ENCODE data around the gene MRPL42.
"Not testable (repeated sequence)": the region's sequence is repeated elsewhere in the genome, so short reads cannot be mapped to it uniquely, and the experiment has no call there.

MRPL42 gene

DNA sequence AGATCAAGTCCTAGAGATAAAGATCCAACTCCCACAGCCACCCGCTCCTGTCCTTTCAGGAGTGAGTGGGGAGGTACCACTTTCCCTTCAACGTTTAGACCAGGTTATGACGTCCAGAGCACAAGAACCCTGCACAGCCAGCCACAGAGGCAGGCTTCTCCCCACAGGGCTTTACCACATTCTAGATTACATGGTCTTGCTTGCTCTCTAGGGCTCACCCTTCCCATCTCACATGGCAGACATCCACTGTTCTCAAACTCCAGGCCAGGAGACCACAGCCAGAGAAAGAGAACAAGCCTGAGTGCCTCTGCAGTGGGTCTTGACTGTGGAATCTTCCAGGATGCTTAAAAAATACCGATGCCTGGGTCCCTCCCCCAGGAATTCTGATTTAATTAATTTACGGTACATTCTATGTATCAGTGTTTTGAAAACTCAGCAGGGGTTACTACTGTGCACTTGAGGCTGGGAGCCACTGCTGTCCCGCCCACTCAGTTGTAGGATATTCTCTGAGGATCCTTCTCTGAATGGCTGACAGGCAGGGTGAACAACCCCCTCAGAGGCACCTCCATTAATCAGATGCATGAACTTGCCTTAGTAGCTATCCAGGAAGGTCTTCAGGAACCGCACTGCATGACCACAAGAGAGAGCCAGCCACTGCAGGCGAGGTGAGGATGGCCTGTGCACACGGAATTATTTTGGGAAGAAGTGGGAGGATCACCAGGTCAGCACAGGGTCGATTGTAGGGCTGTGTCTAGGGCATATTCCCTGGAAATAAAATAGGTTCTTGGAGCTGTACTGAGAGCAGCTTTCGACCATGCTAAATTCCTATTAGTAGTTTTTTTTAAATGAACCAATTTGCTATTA is 83.7 kb downstream of the MRPL42 start:
- DNase-seq: no peak

DNA sequence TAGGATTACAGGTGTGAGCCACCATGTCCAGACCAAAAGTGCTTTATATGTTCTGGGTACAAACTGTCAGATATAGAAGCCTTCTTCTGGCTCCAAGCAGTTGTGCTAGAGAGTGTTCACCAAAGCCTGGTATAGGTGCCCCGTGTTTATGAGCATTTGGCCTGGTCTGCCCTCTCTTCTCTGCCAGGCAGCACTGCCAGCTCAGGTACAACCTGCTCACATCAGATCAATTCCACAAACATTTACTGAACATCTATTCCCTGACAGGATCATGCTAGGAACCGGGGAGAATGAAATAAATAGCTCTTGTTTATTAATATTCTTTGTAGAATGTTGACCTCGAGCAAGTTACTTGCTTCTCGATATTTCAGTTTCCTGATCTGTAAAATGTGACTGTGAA is 85.1 kb downstream of the MRPL42 start:
- DNase-seq: no peak

DNA sequence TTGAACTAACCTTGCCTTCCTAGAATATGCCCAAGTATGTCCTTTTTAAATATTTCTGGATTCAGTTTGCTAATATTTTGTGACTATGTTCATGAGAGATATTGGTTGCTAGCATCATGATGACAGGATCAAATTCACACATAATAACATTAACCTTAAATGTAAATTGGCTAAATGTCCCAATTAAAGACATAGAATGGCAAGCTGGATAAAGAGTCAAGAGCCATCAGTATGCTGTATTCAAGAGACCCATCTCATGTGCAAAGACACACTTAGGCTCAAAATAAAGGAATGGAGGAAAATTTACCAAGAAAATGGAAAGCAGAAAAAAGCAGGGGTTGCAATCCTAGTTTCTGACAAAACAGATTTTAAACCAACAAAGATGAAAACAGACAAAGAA is 90.6 kb downstream of the MRPL42 start:
- not testable (repeated sequence) for DNase-seq

DNA sequence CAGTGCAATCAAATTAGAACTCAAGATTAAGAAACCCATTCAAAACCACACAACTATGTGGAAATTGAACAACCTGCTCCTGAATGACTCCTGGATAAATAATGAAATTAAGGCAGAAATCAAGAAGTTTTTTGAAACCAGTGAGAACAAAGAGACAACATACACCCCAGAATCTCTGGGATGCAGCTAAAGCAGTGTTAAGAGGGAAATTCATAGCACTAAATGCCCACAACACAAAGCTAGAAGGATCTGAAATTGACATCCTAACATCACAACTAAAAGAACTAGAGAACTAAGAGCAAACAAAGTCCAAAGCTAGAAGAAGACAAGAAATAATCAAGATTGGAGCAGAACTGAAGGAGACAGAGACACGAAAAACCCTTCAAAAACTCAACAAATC is 91.4 kb downstream of the MRPL42 start:
- DNase-seq: not testable (repeated sequence)

DNA sequence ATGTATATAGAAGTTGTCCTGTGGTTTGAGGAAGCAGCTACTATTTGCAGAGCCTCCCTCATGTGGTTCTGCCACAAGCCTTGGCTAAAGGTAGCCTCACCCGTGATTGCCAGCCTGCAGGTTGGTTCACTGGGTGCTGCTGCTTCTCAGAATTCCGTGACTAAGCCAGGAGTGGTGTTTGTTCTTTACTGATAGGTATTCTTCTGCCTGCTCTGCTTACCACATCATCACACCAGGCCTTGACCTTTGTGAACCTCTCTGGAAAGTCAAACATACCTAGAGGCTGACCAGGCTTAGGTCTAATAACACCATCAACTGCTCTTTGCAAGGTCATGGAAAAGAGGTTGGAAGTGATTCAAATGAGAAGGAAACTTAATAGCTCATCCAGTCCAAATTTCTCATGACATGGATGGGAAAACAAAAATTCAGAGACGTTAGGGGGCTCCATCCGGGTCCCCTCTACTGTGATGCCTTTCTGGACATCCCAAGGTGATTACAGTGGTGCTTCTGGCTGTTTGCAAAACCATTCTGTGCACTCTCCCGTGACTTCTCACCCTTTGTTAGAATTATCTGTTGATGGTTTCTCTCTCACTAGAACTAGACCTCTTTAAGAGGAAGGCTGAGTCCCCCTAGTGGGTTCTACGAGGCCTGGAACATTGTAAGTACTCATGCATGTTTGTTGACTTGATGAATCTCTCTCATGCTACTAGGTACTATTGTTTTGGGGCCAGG is 96.7 kb downstream of the MRPL42 start:
- no peak for DNase-seq

DNA sequence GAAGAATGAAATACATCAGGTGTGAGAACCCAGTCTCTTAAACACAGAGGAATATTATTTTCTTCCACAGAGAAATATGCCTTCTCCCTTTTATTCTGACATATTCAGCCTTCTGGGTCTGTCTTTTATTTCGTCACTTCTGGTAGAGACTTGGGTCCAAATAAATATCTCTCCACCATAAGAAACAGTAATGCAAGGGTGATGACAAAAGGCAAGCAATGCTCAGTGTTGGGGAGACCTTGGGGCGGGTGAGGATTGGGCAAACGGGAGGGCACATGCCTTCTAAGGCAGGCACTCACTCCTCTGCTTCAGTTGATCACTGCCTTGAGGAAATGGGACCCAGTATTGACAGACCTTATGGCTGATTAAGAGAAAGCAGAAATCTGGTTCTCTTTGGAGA is 98.4 kb downstream of the MRPL42 start:
- no peak for DNase-seq
